Measurements from ENCODE around the gene CCDC86. TPM values are rescaled to one million over a fixed set of nuclear protein-coding genes. Genes with fewer than 3 reads are reported as not detected.

CCDC86 gene
- 51.2 and 54.3 TPM in 2 replicates for total RNA-seq

DNA sequence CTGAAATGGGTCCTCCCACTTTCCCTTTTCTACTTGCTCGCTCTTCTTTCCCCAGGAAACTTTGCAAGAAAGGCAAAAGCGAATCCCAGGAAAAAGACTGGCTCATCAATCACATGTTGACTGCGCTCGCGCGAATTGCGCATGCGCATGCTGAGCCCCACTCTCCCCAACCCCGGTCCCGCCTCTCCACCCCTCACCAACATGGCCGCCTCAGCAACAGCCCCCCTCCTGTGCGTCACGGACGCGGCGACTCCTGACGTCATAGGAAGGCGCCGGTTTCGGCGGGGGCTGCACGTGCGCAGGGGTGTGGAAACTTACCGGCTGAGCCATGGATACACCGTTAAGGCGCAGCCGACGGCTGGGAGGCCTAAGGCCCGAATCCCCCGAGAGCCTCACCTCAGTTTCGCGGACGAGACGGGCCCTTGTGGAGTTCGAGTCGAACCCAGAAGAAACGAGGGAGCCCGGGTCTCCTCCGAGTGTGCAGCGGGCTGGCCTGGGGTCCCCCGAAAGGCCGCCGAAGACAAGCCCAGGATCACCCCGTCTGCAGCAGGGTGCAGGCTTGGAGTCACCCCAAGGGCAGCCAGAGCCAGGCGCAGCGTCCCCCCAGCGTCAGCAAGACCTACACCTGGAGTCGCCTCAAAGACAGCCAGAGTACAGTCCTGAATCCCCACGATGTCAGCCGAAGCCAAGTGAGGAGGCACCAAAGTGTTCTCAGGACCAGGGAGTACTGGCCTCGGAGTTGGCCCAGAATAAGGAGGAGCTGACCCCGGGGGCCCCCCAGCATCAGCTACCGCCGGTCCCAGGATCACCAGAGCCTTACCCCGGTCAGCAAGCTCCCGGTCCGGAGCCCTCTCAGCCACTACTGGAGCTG, at the start of gene CCDC86:
CCDC86 (plus strand) TSS at position 317 of the 871 bp plus-strand sequence; CDS start at position 329, 12 bp downstream.

GRCh38 chr11:60855726-60856633, 14.1 kb downstream of the CCDC86 start, which contains the start of gene PTGDR2:
Gene PTGDR2, minus strand, starts transcription at chr11:60855950. Its CDS starts 2,228 bp downstream, at chr11:60853722.

DNA sequence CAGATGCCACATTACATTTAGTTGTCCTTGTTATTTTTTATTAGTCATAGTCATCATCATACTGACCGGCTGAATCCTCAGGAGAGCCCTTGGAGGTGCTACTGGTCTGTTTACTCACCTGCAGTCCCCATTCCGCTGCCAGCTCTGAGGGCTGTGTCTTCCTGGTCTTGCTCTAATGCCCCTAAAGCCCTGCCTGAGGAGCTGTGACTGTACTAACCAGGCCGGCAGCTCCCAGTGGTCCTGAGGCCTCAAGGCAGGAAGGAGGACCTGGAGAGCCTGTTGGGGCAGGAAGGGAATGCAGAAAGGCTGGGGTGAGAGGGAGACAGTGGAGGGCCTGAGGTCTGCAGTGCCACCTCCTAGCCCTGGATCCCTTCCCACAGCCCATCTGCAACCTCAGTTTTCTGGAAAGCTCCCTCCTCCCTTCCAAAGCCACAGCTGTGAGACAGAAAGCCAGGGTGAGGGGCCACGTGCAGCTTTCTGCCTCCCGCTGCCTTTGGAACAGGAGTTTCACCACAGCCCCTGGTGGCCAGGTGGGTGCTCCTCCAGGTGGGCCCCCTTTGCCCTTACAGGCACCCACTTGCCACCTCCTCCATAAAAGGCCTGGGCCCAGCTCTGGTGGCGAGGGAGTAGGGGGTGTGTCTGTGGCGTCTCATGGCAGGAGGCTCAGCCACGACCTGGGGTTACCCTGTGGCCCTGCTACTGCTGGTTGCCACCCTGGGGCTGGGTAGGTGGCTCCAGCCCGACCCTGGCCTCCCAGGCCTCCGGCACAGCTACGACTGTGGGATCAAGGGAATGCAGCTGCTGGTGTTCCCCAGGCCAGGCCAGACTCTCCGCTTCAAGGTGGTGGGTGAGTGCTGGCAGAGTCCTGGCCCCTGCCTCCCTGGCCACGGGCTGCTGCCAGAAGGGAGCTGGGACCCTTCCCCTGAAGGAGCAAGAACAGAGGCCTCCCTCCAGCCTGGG, 25.3 kb downstream of the CCDC86 start, which contains the start of gene ZP1:
ZP1 (plus strand) TSS at position 632 of the 960 bp plus-strand sequence; CDS start at position 652, 20 bp downstream.

Other genes starting within 250 kb of the CCDC86 start
- gene MS4A8, start 142.5 kb upstream of the CCDC86 start, total RNA-seq = not detected in 2 replicates
- not detected in 2 replicates for gene MS4A18, start 117.4 kb upstream of the CCDC86 start, total RNA-seq
- gene MS4A15, start 85.2 kb upstream of the CCDC86 start, total RNA-seq = not detected in 2 replicates
- gene MS4A10, start 56.8 kb upstream of the CCDC86 start, total RNA-seq = not detected in 2 replicates
- gene PTGDR2, start 13.8 kb downstream of the CCDC86 start, total RNA-seq = not detected in 2 replicates
- gene ZP1, start 25.4 kb downstream of the CCDC86 start, total RNA-seq = not detected in 2 replicates
- 115 and 121 TPM in 2 replicates for gene PRPF19, start 64.5 kb downstream of the CCDC86 start, total RNA-seq
- gene TMEM109, start 72.0 kb downstream of the CCDC86 start, total RNA-seq = 198 and 201 TPM in 2 replicates
- 127 and 130 TPM in 2 replicates for gene TMEM132A, start 82.3 kb downstream of the CCDC86 start, total RNA-seq
- gene SLC15A3, start 110.1 kb downstream of the CCDC86 start, total RNA-seq = 21.7 and 35.7 TPM in 2 replicates
- gene CD6, start 129.6 kb downstream of the CCDC86 start, total RNA-seq = not detected in 2 replicates

Data from mammary microvascular endothelial cell (primary cell).